Smooth muscle cell (in vitro differentiated cells): ENCODE results near the gene SLC12A7. TPM values are rescaled to one million over a fixed set of nuclear protein-coding genes. Genes with fewer than 3 reads are reported as not detected.

Experiments used
- DNase-seq: peaks from one replicate; lab custom pipeline; 2025; ENCODE audit not compliant: unreplicated experiment; lab: John Stamatoyannopoulos, UW
- H2AFZ ChIP-seq: fragments of 200-600 bp; sonication (generic); 2 replicates; pipeline ENCODE4 v1.6.0; 2016; ENCODE audit warnings: antibody characterized with exemption, low read depth, mild to moderate bottlenecking
- H3F3A ChIP-seq: fragments of 200-600 bp; sonication (generic); 2 replicates; pipeline ENCODE4 v1.6.0; 2017; ENCODE audit warnings: antibody characterized with exemption, low read depth
- H3K27ac ChIP-seq: fragments of 200-600 bp; sonication (generic); 2 replicates; pipeline ENCODE4 v1.5.1; 2016; ENCODE audit warnings: low read depth, mild to moderate bottlenecking
- H3K27me3 ChIP-seq: fragments of 200-600 bp; sonication (generic); 2 replicates; pipeline ENCODE4 v1.6.1; 2016; ENCODE audit warnings: low read depth, mild to moderate bottlenecking
- H3K36me3 ChIP-seq: fragments of 200-600 bp; sonication (generic); 2 replicates; pipeline ENCODE4 v1.5.1; 2016; ENCODE audit warnings: low read depth
- H3K4me1 ChIP-seq: fragments of 200-600 bp; sonication (generic); 2 replicates; pipeline ENCODE4 v1.5.1; 2016; ENCODE audit warnings: low read depth
- H3K4me2 ChIP-seq: fragments of 200-600 bp; sonication (generic); 2 replicates; pipeline ENCODE4 v1.6.0; 2016; ENCODE audit warnings: mild to moderate bottlenecking
- H3K4me3 ChIP-seq: fragments of 200-600 bp; sonication (generic); 2 replicates; pipeline ENCODE4 v1.5.1; 2016; ENCODE audit warnings: mild to moderate bottlenecking
- H3K79me2 ChIP-seq: fragments of 200-600 bp; sonication (generic); 2 replicates; pipeline ENCODE4 v1.6.0; 2016; ENCODE audit warnings: low read depth, mild to moderate bottlenecking
- H3K9ac ChIP-seq: fragments of 200-600 bp; sonication (generic); 2 replicates; pipeline ENCODE4 v1.6.0; 2016; ENCODE audit warnings: low read depth
- H3K9me3 ChIP-seq: fragments of 200-600 bp; sonication (generic); replicated peaks from 2 replicates; pipeline ENCODE4 v1.5.1; 2016; ENCODE audit warnings: low read depth
- H4K20me1 ChIP-seq: fragments of 200-600 bp; sonication (generic); 2 replicates; pipeline ENCODE4 v1.6.0; 2016; ENCODE audit warnings: low read depth
- WGBS: methylation state at CpG from one replicate; pipeline ENCODE4 v1.1.7; 2016; ENCODE audit warnings: low lambda C conversion rate; 5-methylcytosine and 5-hydroxymethylcytosine counted together
- polyA plus RNA-seq: library from polyadenylated mRNA; unstranded; fragments of >200 nt; fragmentation: Nextera tagmentation; extraction: Ambion mirVana; gene quantifications from 2 replicates; pipeline ENCODE4 v1.2.1, GENCODE V29; 2016
- total RNA-seq: library from RNA; depleted of rRNA; stranded (reverse); fragments of >200 nt; gene quantifications from 2 replicates; pipeline ENCODE4 v1.2.3, GENCODE V29; 2014
- TF ChIP-seq, protein P1 (sequence below): fragments of 200-600 bp; sonication (generic); IDR thresholded peaks from 2 replicates; pipeline ENCODE4 v1.5.1; 2017; ENCODE audit warnings: borderline replicate concordance, mild to moderate bottlenecking, antibody characterized with exemption; ENCODE audit not compliant: insufficient read depth, poor library complexity, severe bottlenecking

Gene SLC12A7
- total and polyA plus RNA-seq, 2 experiments from 2014 or later = 6.1 to 15.2 TPM

DNA sequence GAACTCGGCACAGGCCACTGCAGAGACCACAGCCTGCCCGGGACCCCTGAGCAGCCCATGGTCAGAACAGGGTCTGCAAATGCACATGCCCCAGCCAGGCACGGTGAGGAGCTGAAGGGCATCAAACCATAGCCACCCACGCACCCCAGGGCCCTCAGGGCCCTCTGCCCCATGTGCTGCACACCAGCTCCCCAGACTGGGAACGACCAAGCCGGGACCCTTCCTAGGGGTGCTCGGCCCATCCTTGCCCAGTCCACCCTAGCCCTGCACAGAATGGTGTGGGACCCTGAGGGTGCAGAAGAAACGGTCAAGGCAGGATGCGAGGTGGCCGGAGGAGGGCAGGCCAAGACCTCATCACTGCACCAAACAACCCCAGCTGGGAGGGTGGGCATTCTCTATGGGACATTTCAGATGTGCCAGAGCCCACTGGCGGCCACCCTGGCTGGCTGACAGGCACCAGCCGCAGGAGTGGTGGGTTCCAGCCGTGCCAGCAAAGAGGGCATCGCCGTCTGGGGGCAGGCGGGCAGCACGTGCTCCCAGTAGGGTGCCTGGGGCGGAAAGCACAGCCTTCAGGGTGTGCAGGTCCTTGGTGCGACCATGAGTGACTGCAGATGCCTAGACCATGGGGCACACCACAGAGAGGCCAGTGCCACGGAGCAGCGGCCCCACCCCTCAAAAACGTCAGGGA lies 16.4 kb downstream of the SLC12A7 start:
- H3F3A ChIP-seq = no peaks in the 10 kb centered on the region
- no peaks in the 10 kb centered on the region for H3K27me3 ChIP-seq
- 95% methylated on average over 22 of the region's 22 CpGs for WGBS
- no peak overlapping the region for H2AFZ ChIP-seq
- H3K9ac ChIP-seq = no peak overlapping the region
- no peaks in the 10 kb centered on the region for H3K9me3 ChIP-seq
- no peaks in the 10 kb centered on the region for H3K36me3 ChIP-seq
- peaks cover 21% of the 10 kb centered on the region for H3K4me1 ChIP-seq
- no peak for DNase-seq
- no peak overlapping the region for H3K4me3 ChIP-seq
- no peak overlapping the region for H3K27ac ChIP-seq
- TF ChIP-seq, protein P1, sequence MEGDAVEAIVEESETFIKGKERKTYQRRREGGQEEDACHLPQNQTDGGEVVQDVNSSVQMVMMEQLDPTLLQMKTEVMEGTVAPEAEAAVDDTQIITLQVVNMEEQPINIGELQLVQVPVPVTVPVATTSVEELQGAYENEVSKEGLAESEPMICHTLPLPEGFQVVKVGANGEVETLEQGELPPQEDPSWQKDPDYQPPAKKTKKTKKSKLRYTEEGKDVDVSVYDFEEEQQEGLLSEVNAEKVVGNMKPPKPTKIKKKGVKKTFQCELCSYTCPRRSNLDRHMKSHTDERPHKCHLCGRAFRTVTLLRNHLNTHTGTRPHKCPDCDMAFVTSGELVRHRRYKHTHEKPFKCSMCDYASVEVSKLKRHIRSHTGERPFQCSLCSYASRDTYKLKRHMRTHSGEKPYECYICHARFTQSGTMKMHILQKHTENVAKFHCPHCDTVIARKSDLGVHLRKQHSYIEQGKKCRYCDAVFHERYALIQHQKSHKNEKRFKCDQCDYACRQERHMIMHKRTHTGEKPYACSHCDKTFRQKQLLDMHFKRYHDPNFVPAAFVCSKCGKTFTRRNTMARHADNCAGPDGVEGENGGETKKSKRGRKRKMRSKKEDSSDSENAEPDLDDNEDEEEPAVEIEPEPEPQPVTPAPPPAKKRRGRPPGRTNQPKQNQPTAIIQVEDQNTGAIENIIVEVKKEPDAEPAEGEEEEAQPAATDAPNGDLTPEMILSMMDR = no peak
- no peak overlapping the region for H3K4me2 ChIP-seq
- peaks cover 38% of the 10 kb centered on the region for H4K20me1 ChIP-seq
- no peaks in the 10 kb centered on the region for H3K79me2 ChIP-seq

DNA sequence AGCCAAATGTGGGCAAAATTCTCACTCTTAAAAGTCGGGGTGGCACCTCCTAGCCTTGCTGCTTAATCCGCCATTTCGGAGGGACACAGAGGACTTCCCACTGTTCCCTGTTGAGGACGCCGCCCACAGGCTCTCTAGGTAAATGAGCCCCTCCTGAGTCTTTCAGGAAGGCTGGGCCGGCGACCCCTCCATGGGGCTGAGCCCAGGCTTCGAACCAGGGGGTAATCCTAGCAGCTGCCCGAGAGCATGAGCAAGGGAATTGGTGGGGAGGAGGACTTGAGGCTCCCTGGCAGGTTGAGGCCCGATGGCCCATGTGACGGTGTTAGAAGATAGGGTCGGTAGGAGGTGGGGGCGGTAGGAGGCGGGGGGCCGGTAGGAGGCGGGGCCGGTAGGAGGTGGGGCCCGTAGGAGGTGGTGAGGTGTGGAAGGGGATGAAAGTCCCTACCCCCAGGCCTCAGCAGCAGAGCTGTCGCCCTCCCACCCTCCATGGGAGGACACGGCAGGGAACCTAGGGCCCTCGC lies 17.1 kb downstream of the SLC12A7 start:
- Histone ChIP-seq H3K27ac (no peak overlapping the region), H4K20me1 (peaks cover 30% of the 10 kb centered on the region), H3K79me2 (no peaks in the 10 kb centered on the region), H3K9me3 (no peaks in the 10 kb centered on the region), H2AFZ (no peak overlapping the region), H3K4me2 (no peak overlapping the region), H3K9ac (no peak overlapping the region), H3F3A (no peaks in the 10 kb centered on the region), H3K27me3 (no peaks in the 10 kb centered on the region), H3K4me3 (no peak overlapping the region), H3K4me1 (peaks cover 14% of the 10 kb centered on the region), H3K36me3 (no peaks in the 10 kb centered on the region)
- TF ChIP-seq, protein P1 = no peak
- DNase-seq = no peak
- 85% methylated on average over 11 of the region's 21 CpGs for WGBS

DNA sequence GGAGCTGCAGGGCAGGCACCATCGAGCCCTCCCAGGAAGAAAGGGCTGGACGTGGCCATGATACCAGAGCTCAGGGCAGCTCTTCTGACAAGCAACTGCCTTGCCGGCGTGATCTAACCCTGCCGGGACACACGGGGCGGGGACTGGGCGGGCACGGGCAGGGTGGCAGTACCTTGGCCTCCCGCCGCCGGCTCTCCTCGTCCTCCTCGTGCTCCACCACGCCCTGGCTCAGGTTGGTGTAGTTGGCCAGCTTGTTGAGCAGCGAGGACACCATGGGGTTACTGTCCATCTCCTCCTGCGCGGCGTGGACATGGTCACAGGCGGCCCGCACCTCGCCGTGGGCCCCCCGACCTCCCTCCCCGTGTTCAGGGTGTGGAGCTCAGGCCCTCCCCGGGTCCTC lies 18.5 kb downstream of the SLC12A7 start:
- H3K27me3 ChIP-seq = no peaks in the 10 kb centered on the region
- no peaks in the 10 kb centered on the region for H3K36me3 ChIP-seq
- no peak overlapping the region for H3K27ac ChIP-seq
- peaks cover 10% of the 10 kb centered on the region for H3K4me1 ChIP-seq
- H2AFZ ChIP-seq = no peak overlapping the region
- no peak overlapping the region for H3K4me3 ChIP-seq
- no peaks in the 10 kb centered on the region for H3K9me3 ChIP-seq
- peaks cover 19% of the 10 kb centered on the region for H4K20me1 ChIP-seq
- WGBS = 95% methylated on average over 16 of the region's 26 CpGs
- TF ChIP-seq, protein P1 = no peak
- no peak overlapping the region for H3K9ac ChIP-seq
- no peak overlapping the region for H3K4me2 ChIP-seq
- no peaks in the 10 kb centered on the region for H3F3A ChIP-seq
- H3K79me2 ChIP-seq = no peaks in the 10 kb centered on the region
- DNase-seq = no peak

DNA sequence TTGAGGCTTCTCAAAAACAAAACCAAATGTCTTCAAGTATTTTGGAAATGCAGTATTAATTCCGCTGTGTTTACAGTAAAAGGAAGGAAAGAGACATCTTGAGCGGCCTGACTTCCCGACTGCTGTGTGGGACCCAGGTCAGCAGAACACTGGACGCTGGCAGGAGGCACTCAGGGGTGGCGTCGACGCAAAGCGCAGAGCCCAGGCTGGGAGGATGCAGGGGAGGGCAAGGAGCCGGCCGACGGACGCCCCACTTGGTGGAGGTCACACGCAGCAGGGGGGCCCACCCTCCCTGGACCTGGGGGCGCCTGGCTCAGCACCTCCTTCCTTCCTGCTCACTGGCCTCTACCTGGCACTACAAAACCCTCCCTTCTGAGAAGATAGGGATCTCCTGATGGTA lies 19.7 kb downstream of the SLC12A7 start:
- WGBS = 98% methylated on average over 14 of the region's 14 CpGs
- Histone ChIP-seq H3K4me3 (no peak overlapping the region), H3K36me3 (no peaks in the 10 kb centered on the region)

More for the DNA sequence above, 19.7 kb downstream of the SLC12A7 start:
- H3K9ac ChIP-seq = no peak overlapping the region
- no peaks in the 10 kb centered on the region for H3K79me2 ChIP-seq
- no peaks in the 10 kb centered on the region for H3K27me3 ChIP-seq
- no peaks in the 10 kb centered on the region for H3F3A ChIP-seq
- no peak overlapping the region for H3K4me2 ChIP-seq
- no peaks in the 10 kb centered on the region for H3K9me3 ChIP-seq
- peaks cover 11% of the 10 kb centered on the region for H4K20me1 ChIP-seq
- H3K27ac ChIP-seq = no peak overlapping the region
- peaks cover 3% of the 10 kb centered on the region for H3K4me1 ChIP-seq
- TF ChIP-seq, protein P1 = no peak
- no peak overlapping the region for H2AFZ ChIP-seq
- no peak for DNase-seq
